Gastroesophageal sphincter (tissue), 3 donors: ENCODE measurements around the gene RPL28.

Experiments used
- POLR2A ChIP-seq, 2 donors: fragments of 450-650 bp; IDR thresholded peaks; one replicate each; pipeline ENCODE4 v1.6.1; 2017; ENCODE audit warnings: antibody characterized with exemption in 2 of 2, mild to moderate bottlenecking in 2 of 2, moderate library complexity in 1 of 2
- TF ChIP-seq, protein P1 (sequence below), 4 experiments: fragments of 200-600 bp in 2 of 4; fragments of 450-650 bp in 2 of 4; sonication (generic) in 1 of 4; IDR thresholded peaks; one replicate each; pipeline ENCODE4 v1.5.1; 2017 to 2019; ENCODE audit warnings: antibody characterized with exemption in 4 of 4, mild to moderate bottlenecking in 2 of 4, moderate library complexity in 2 of 4

DNA sequence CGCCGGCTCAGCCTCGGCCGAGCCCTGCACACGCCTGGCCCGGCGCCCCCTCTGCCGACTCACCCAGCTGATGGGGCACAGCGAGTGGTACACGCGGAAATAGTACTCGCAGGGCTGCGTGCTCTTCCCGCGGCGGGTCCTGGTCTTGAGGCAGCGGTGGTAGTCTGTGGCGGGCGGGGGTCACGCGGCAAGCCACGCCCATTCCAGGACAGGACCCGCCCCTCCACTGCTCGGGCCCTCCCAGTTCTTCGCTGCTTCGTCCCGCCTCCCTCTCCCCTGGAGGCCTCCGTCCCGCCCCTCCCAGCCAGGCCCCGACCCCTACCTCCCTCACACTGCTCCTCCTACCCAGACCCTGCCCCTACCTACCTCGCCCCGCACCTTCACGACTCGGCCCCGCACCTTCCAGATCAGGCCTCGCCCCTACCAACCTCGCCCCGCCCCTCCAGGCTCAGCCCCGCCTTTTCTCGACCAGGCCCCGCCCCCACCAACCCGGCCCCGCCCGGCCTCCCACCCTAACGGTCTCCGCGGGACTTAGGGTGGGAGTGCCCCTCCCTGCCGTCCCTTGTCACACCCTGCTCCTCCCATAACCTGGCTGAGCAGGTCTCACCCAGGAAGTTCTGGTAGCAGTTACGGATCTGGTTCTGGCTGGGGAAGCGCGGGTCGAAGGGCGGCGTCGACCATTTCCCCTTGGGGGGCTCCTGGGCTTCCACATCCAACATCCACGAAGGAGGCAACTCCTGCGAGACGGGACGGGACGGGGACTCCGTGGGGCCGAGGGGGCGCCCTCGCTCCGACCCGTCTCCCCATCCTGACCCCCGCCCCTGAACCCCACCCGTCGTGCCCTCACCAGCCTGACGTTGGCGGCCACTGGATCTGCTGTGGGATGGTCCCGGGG, 31.7 kb upstream of the RPL28 start:
- TF ChIP-seq, protein P1, sequence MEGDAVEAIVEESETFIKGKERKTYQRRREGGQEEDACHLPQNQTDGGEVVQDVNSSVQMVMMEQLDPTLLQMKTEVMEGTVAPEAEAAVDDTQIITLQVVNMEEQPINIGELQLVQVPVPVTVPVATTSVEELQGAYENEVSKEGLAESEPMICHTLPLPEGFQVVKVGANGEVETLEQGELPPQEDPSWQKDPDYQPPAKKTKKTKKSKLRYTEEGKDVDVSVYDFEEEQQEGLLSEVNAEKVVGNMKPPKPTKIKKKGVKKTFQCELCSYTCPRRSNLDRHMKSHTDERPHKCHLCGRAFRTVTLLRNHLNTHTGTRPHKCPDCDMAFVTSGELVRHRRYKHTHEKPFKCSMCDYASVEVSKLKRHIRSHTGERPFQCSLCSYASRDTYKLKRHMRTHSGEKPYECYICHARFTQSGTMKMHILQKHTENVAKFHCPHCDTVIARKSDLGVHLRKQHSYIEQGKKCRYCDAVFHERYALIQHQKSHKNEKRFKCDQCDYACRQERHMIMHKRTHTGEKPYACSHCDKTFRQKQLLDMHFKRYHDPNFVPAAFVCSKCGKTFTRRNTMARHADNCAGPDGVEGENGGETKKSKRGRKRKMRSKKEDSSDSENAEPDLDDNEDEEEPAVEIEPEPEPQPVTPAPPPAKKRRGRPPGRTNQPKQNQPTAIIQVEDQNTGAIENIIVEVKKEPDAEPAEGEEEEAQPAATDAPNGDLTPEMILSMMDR (IDR thresholded peaks at IDR 0.05): no peak
- no peak for TF ChIP-seq POLR2A (IDR thresholded peaks at IDR 0.05)
